K562 (cell line): ENCODE results near the gene GATA2. TPM values are rescaled to one million over a fixed set of nuclear protein-coding genes. Genes with fewer than 3 reads are reported as not detected.

Experiments used
- DIDO1 ChIP-seq: fragments of 450-650 bp; IDR thresholded peaks from 2 replicates; pipeline ENCODE4 v1.6.1; 2016; ENCODE audit warnings: low read depth, missing biosample characterization, missing genetic modification characterization
- E2F3 ChIP-seq: fragments of 250-450 bp; sonication (Bioruptor Pico); IDR thresholded peaks from 2 replicates; pipeline ENCODE4 v1.4.0; 2020; ENCODE audit warnings: mild to moderate bottlenecking
- KDM1A ChIP-seq, 2 experiments: fragments of 450-650 bp; IDR thresholded peaks; 2 replicates each; pipeline ENCODE4 v1.6.1; 2016; ENCODE audit warnings: mild to moderate bottlenecking in 2 of 2
- KLF16 ChIP-seq: IDR thresholded peaks from 2 replicates; pipeline ENCODE4 v1.6.1; 2016; ENCODE audit warnings: antibody characterized with exemption
- PHB2 ChIP-seq: fragments of 450-650 bp; IDR thresholded peaks from 2 replicates; pipeline ENCODE4 v1.6.1; 2017; ENCODE audit warnings: low read depth
- POLR2G ChIP-seq: fragments of 200-400 bp; formaldehyde crosslinking; IDR thresholded peaks from 2 replicates; pipeline ENCODE4 v1.6.1; 2017; ENCODE audit warnings: low read depth, mild to moderate bottlenecking, antibody characterized with exemption, low read length, moderate library complexity
- RBFOX2 ChIP-seq: fragments of 200-400 bp; formaldehyde crosslinking; IDR thresholded peaks from 2 replicates; pipeline ENCODE4 v1.6.1; 2017; ENCODE audit warnings: low read depth, mild to moderate bottlenecking, low read length, moderate library complexity
- RBM17 ChIP-seq: fragments of 200-400 bp; formaldehyde crosslinking; IDR thresholded peaks from 2 replicates; pipeline ENCODE4 v1.6.1; 2017; ENCODE audit warnings: low read depth, mild to moderate bottlenecking, low read length, borderline replicate concordance
- RBM22 ChIP-seq: fragments of 200-400 bp; formaldehyde crosslinking; IDR thresholded peaks from 2 replicates; pipeline ENCODE4 v1.6.1; 2018; ENCODE audit warnings: low read length, low read depth; ENCODE audit not compliant: poor library complexity, severe bottlenecking
- SAP30 ChIP-seq: fragments of 200-600 bp; sonication (generic); IDR thresholded peaks from 2 replicates; pipeline ENCODE4 v1.6.1; 2012; ENCODE audit warnings: borderline replicate concordance, low read depth, mild to moderate bottlenecking, moderate library complexity, low read length, control low read depth, inconsistent platforms; ENCODE audit not compliant: insufficient read depth, poor library complexity, severe bottlenecking
- ZNF23 ChIP-seq: fragments of 250-450 bp; sonication (Bioruptor Pico); IDR thresholded peaks from 2 replicates; pipeline ENCODE4 v1.4.0; 2020; ENCODE audit warnings: mild to moderate bottlenecking
- ZNF347 ChIP-seq: fragments of 450-650 bp; formaldehyde crosslinking; IDR thresholded peaks from 2 replicates; pipeline ENCODE4 v1.4.0; 2020; ENCODE audit warnings: low read depth, mild to moderate bottlenecking, moderate library complexity
- polyA plus RNA-seq, 8 experiments: library from polyadenylated mRNA; depleted of rRNA in 4 of 8; stranded (reverse) in 5 of 8; unstranded in 3 of 8; fragments of >200 nt; fragmentation: Nextera tagmentation in 2 of 8; fragmentation: Illumina TruSeq in 1 of 8; extraction: Ambion mirVana in 2 of 8; extraction: Trizol in 1 of 8; gene quantifications; 2 replicates each; pipeline versions ENCODE4 v1.2.1 to v1.2.3, GENCODE V29; 2011 to 2014; ENCODE audit warnings: inconsistent platforms in 1 of 8, missing spikeins in 1 of 8
- total RNA-seq, 7 experiments: library from RNA; depleted of rRNA in 6 of 7; stranded (reverse); fragments of >200 nt in 6 of 7; fragmentation: Illumina TruSeq in 2 of 7; extraction: Trizol in 2 of 7; gene quantifications; 2 replicates each; pipeline versions ENCODE4 v1.2.1 to v1.2.3, GENCODE V29; 2011 to 2021; ENCODE audit warnings: low replicate concordance in 1 of 7
- TF ChIP-seq, protein P1 (sequence below): fragments of 250-450 bp; sonication (Bioruptor Pico); IDR thresholded peaks from 2 replicates; pipeline ENCODE4 v1.5.0; 2021; ENCODE audit warnings: mild to moderate bottlenecking, moderate library complexity
- TF ChIP-seq, protein P2 (sequence below): fragments of 450-650 bp; IDR thresholded peaks from 2 replicates; pipeline ENCODE4 v1.6.1; 2016; ENCODE audit warnings: mild to moderate bottlenecking
- TF ChIP-seq, protein P3 (sequence below): fragments of 450-650 bp; IDR thresholded peaks from 2 replicates; pipeline ENCODE4 v1.6.1; 2018; ENCODE audit not compliant: partially characterized antibody

Gene GATA2
- total and polyA plus RNA-seq, 9 of the 15 experiments (the other 6 are each of a cell fraction or from before 2014, with no cell fraction given), result 8.5 to 218 (median 50.8) TPM

DNA sequence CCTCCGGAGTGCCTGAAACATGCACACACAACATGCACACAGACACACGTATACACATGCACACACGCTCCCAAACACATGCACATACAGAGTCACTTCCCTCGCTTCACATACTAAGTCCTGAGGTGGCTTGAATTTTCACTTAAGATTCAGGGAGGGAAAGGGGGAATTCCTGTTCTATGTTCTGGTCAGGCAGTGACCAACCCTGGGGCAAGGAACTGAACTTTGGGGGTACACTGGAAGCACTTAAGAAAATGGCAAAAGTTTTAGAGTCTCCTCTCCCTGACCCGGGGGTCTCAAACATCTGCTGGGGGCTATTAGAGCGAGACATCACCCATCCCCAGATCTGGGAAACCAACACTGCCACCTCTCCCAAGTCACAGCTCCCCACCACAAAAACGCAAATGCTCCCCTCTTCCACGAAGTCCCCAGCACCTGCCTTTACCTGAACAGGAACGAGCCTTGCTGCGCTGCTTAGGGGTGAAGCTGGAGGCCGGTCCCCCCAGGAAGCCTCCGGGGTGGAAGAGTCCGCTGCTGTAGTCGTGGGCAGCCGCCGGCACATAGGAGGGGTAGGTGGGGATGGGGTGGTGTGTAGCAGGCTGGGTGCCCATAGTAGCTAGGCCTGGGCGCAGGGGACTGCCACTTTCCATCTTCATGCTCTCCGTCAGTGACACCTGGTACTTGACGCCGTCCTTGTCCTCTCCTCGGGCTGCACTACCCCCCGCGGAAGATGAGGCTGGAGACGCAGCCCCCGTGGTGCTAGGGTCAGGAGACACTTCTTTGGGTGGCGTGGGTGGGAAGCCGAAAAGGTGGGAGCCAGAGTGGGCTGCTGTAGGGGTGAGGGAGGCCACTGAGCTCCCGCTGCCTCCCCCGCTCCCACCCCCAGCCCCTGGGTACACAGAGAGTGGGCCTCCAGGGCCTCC, 7.5 kb downstream of the GATA2 start (continued):
- TF ChIP-seq, protein P1, sequence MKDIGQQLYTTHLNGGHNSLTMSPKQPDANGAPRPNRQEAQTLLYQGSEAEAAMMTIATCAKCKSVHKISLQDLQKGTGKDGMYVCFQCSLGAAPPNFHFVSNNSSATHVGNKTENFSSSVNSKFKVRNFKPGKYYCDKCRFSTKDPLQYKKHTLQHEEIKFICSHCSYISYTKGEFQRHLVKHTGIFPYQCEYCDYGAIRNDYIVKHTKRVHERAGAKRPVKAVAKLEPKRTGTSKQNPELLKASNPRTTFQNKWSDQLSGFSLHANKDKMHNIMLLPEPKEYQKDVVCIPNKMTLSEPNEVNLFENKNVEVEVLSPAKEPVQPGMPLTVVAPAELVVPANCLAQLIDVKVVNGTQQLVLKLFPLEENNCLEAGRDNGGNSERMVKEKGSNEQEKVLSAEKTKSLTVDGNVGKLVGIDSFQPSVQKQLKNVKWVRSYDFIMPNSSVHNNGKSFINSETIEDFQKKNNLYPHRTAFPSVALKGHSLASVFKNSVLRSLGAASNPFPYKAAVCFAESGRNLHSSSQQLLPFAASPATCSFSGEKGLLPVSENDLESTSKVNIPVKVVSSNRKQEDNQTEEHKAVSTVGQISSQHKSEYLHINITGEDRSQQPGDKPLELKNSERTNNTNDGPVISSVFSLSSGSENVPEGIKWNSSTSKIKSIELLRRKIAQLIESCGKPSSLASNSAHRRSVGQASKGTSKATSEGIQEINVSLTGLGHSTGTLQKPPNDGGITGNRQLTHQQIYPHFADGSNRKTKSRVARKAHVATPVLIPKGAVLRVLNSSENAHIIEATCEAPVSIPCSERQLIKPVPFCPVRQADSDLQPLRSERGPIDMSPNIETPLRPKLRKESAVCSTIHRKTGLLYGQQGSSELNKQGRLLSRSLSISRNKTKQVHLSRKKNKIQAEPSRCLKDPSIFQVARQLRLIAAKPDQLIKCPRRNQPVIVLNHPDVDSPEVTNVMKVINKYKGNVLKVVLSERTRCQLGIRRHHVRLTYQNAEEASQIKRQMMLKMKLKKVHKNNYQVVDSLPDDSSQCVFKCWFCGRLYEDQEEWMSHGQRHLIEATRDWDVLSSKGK (CRISPR knock-in tag), result 0 out of 2 replicates have a peak, but pooled peaks have one; percentile 29
- TF ChIP-seq ZNF23 (CRISPR knock-in tag) (no peak), KLF16 (no peak), SAP30 (peak; percentile 31), RBM17 (no peak), KDM1A (IDR thresholded peaks at IDR 0.05) (peak in 1 of 2 experiments; percentile 95; a peak in 2 of 4 replicates), RBM22 (no peak), PHB2 (no peak), DIDO1 (tag) (no peak), E2F3 (CRISPR knock-in tag) (no peak), ZNF347 (CRISPR knock-in tag) (no peak), POLR2G (peak; percentile 68), RBFOX2 (peak; percentile 44)
- TF ChIP-seq, protein P2, sequence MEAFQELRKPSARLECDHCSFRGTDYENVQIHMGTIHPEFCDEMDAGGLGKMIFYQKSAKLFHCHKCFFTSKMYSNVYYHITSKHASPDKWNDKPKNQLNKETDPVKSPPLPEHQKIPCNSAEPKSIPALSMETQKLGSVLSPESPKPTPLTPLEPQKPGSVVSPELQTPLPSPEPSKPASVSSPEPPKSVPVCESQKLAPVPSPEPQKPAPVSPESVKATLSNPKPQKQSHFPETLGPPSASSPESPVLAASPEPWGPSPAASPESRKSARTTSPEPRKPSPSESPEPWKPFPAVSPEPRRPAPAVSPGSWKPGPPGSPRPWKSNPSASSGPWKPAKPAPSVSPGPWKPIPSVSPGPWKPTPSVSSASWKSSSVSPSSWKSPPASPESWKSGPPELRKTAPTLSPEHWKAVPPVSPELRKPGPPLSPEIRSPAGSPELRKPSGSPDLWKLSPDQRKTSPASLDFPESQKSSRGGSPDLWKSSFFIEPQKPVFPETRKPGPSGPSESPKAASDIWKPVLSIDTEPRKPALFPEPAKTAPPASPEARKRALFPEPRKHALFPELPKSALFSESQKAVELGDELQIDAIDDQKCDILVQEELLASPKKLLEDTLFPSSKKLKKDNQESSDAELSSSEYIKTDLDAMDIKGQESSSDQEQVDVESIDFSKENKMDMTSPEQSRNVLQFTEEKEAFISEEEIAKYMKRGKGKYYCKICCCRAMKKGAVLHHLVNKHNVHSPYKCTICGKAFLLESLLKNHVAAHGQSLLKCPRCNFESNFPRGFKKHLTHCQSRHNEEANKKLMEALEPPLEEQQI, result no peak
- TF ChIP-seq, protein P3, sequence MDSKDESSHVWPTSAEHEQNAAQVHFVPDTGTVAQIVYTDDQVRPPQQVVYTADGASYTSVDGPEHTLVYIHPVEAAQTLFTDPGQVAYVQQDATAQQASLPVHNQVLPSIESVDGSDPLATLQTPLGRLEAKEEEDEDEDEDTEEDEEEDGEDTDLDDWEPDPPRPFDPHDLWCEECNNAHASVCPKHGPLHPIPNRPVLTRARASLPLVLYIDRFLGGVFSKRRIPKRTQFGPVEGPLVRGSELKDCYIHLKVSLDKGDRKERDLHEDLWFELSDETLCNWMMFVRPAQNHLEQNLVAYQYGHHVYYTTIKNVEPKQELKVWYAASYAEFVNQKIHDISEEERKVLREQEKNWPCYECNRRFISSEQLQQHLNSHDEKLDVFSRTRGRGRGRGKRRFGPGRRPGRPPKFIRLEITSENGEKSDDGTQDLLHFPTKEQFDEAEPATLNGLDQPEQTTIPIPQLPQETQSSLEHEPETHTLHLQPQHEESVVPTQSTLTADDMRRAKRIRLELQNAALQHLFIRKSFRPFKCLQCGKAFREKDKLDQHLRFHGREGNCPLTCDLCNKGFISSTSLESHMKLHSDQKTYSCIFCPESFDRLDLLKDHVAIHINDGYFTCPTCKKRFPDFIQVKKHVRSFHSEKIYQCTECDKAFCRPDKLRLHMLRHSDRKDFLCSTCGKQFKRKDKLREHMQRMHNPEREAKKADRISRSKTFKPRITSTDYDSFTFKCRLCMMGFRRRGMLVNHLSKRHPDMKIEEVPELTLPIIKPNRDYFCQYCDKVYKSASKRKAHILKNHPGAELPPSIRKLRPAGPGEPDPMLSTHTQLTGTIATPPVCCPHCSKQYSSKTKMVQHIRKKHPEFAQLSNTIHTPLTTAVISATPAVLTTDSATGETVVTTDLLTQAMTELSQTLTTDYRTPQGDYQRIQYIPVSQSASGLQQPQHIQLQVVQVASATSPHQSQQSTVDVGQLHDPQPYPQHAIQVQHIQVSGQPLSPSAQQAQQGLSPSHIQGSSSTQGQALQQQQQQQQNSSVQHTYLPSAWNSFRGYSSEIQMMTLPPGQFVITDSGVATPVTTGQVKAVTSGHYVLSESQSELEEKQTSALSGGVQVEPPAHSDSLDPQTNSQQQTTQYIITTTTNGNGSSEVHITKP, result peak; percentile 70
